ENCODE data around the gene N4BP2L2. TPM values are rescaled to one million over a fixed set of nuclear protein-coding genes. Genes with fewer than 3 reads are reported as not detected.

N4BP2L2 gene
- total RNA-seq, 1 experiment from 2014 or later = 61.4 TPM

DNA sequence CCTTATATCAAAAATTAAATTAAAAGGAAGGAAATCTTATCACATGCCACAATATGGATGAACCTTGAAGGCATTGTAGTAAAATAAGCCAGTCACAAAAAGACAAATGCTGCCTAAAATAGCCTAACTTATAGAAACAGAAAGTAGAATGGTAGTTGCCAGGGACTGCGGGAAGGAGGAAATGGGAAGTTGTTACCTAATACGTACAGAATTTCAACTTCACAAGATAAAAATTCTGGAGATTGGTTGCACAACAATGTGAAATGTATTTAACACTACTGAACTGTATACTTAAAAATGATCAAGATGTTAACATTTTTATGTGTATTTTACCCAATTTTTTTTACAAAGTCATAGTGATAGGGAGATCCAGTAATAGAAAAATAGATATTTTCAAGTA lies 10.2 kb upstream of the N4BP2L2 start:
- H3K27me3 Mint-ChIP-seq (ENCODE audit: low read depth) = no peaks in the 10 kb centered on the region
- no peak overlapping the region for H4K8ac ChIP-seq (replicated peaks; ENCODE audit: insufficient read length, low read depth, low read length)
- H2BK20ac ChIP-seq (ENCODE audit: low read depth, low read length, poor library complexity, severe bottlenecking) = no peak overlapping the region
- H3K4me2 ChIP-seq (ENCODE audit: insufficient read depth, insufficient read length, low read length) = no peak overlapping the region
- H3K4ac ChIP-seq (ENCODE audit: low read depth, low read length) = no peak overlapping the region
- H3K4me3 Mint-ChIP-seq = no peak overlapping the region
- no peak overlapping the region for H2BK12ac ChIP-seq (ENCODE audit: insufficient read length, low read depth, low read length)
- no peak overlapping the region for H3K9ac ChIP-seq (ENCODE audit: extremely low read depth, insufficient read length, low read length)
- H3K27me3 ChIP-seq (ENCODE audit: insufficient read depth, low read length) = no peaks in the 10 kb centered on the region
- no peak overlapping the region for H3K23ac ChIP-seq (ENCODE audit: insufficient read length, low read depth, low read length)
- H3K9me3 ChIP-seq (ENCODE audit: control insufficient read depth, low read depth, low read length) = no peaks in the 10 kb centered on the region
- no peak overlapping the region for H2BK15ac ChIP-seq (ENCODE audit: low read depth, low read length)
- no CpG with 5 or more reads among the region's 2 CpGs for WGBS (ENCODE audit: extremely low coverage, insufficient read length, low lambda C conversion rate)
- H2BK5ac ChIP-seq (ENCODE audit: insufficient read length, low read length) = no peak overlapping the region
- no peak overlapping the region for H2AFZ ChIP-seq (ENCODE audit: low read length)
- H3K14ac ChIP-seq (ENCODE audit: insufficient read depth, low read length) = no peak overlapping the region
- TF ChIP-seq, protein P1, sequence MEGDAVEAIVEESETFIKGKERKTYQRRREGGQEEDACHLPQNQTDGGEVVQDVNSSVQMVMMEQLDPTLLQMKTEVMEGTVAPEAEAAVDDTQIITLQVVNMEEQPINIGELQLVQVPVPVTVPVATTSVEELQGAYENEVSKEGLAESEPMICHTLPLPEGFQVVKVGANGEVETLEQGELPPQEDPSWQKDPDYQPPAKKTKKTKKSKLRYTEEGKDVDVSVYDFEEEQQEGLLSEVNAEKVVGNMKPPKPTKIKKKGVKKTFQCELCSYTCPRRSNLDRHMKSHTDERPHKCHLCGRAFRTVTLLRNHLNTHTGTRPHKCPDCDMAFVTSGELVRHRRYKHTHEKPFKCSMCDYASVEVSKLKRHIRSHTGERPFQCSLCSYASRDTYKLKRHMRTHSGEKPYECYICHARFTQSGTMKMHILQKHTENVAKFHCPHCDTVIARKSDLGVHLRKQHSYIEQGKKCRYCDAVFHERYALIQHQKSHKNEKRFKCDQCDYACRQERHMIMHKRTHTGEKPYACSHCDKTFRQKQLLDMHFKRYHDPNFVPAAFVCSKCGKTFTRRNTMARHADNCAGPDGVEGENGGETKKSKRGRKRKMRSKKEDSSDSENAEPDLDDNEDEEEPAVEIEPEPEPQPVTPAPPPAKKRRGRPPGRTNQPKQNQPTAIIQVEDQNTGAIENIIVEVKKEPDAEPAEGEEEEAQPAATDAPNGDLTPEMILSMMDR (conservative IDR thresholded peaks at IDR 0.05) = no peak
- H4K20me1 ChIP-seq (ENCODE audit: control insufficient read depth, insufficient read depth, insufficient read length) = no peaks in the 10 kb centered on the region
- H3K4me1 ChIP-seq (ENCODE audit: insufficient read depth, low read length) = no peaks in the 10 kb centered on the region
- no peak overlapping the region for H3K18ac ChIP-seq (ENCODE audit: insufficient read length, low read depth, low read length)
- H3K23me2 ChIP-seq (ENCODE audit: insufficient read length, low read depth, low read length, poor library complexity, severe bottlenecking) = no peaks in the 10 kb centered on the region
- no peak overlapping the region for H4K5ac ChIP-seq (ENCODE audit: insufficient read length, low read depth, low read length)
- no peak overlapping the region for H2BK120ac ChIP-seq (ENCODE audit: low read depth, low read length, poor library complexity, severe bottlenecking)
- DNase-seq = no peak
- no peak overlapping the region for H3K27ac Mint-ChIP-seq
- H3K56ac ChIP-seq (ENCODE audit: insufficient read length, low read depth, low read length) = no peak overlapping the region
- H4K91ac ChIP-seq (ENCODE audit: insufficient read length, low read depth, low read length) = no peak overlapping the region
- no peak overlapping the region for H3K27ac ChIP-seq (ENCODE audit: insufficient read length, low read depth, low read length)
- H3K9me3 Mint-ChIP-seq = no peaks in the 10 kb centered on the region; a peak in 1 of 5 replicates
- H3T11ph ChIP-seq (ENCODE audit: low read length) = no peak overlapping the region
- H3K4me1 Mint-ChIP-seq = no peaks in the 10 kb centered on the region
- no peak overlapping the region for H2AK5ac ChIP-seq (ENCODE audit: insufficient read length, low read length)
- no peaks in the 10 kb centered on the region for H3K36me3 Mint-ChIP-seq (ENCODE audit: insufficient read depth in 1 of 3, low read depth in 3 of 3)
- no peaks in the 10 kb centered on the region for H3K79me1 ChIP-seq (ENCODE audit: insufficient read depth, low read depth, low read length, poor library complexity, severe bottlenecking)
- H3K79me2 ChIP-seq (ENCODE audit: insufficient read depth, low read length) = no peaks in the 10 kb centered on the region
